ENCODE measurements around the gene KCNK17. TPM values are rescaled to one million over a fixed set of nuclear protein-coding genes. Genes with fewer than 3 reads are reported as not detected.

KCNK17 gene
- total RNA-seq, 4 donors from 2014 or later, result 0.24 to 0.28 TPM; not detected in 2

- TF ChIP-seq CTCF (IDR thresholded peaks at IDR 0.05), result no peak
- DNase-seq (ENCODE audit: low spot score), result no peak
- ATAC-seq (ENCODE audit: low FRiP score), result peak; percentile 29
Measured at GRCh38 chr6:39303425-39304153, 10.6 kb downstream of the KCNK17 start.

- peak; percentile 37 for ATAC-seq (ENCODE audit: low FRiP score)
- TF ChIP-seq CTCF (IDR thresholded peaks at IDR 0.05), result peak in 2 of 3 donors; percentile 47 to 60
Measured at GRCh38 chr6:39302669-39303424, 11.4 kb downstream of the KCNK17 start.

GRCh38 chr6:39302011-39302410, 12.2 kb downstream of the KCNK17 start:
- no peak for DNase-seq (ENCODE audit: low spot score)
- ATAC-seq (ENCODE audit: low FRiP score), result no peak
- no peak for TF ChIP-seq CTCF (IDR thresholded peaks at IDR 0.05)

More at GRCh38 chr6:39302669-39303424, 11.4 kb downstream of the KCNK17 start:
- DNase-seq (ENCODE audit: low spot score), result peak; percentile 89

GRCh38 chr6:39301606-39302005, 12.6 kb downstream of the KCNK17 start:
- DNase-seq (ENCODE audit: low spot score) (no peak), ATAC-seq (ENCODE audit: low FRiP score) (no peak)
- no peak for TF ChIP-seq CTCF (IDR thresholded peaks at IDR 0.05)

- ATAC-seq (ENCODE audit: low FRiP score), result no peak
- no peak for TF ChIP-seq CTCF (IDR thresholded peaks at IDR 0.05)
- no peak for DNase-seq (ENCODE audit: low spot score)
Measured at GRCh38 chr6:39300739-39301138, 13.5 kb downstream of the KCNK17 start.

- DNase-seq (ENCODE audit: low spot score), result no peak
- no peak for ATAC-seq (ENCODE audit: low FRiP score)
- TF ChIP-seq CTCF (IDR thresholded peaks at IDR 0.05), result no peak
Measured at GRCh38 chr6:39298061-39298460, 16.2 kb downstream of the KCNK17 start.
